Keratinocyte (primary cell): ENCODE results near the gene RAB11FIP5.

ENCODE experiments used
- CTCF ChIP-seq, 3 experiments: IDR thresholded peaks in 1 of 3; conservative IDR thresholded peaks in 1 of 3; optimal IDR thresholded peaks in 1 of 3; 2 replicates in 2 of 3; 3 replicates in 1 of 3; pipeline versions ENCODE3 to v1.5.1; 2011; ENCODE audit warnings: low read length in 3 of 3, mild to moderate bottlenecking in 3 of 3, moderate library complexity in 2 of 3, control low read depth in 1 of 3, inconsistent platforms in 1 of 3; ENCODE audit not compliant: insufficient read depth in 2 of 3; ENCODE audit errors: extremely low read depth in 1 of 3
- EZH2 ChIP-seq: IDR thresholded peaks from one replicate; pipeline ENCODE4 v1.6.1; 2012; ENCODE audit warnings: inconsistent platforms, mild to moderate bottlenecking, low read length, moderate library complexity

GRCh38 chr2:73122536-73122935 is 9.8 kb upstream of the RAB11FIP5 start:
- TF ChIP-seq EZH2, result no peak
- TF ChIP-seq CTCF (optimal IDR thresholded peaks at IDR 0.05 in 1 of 3, IDR thresholded peaks at IDR 0.05 in 1 of 3, conservative IDR thresholded peaks at IDR 0.05 in 1 of 3; ENCODE audit: extremely low read depth in 1 of 3, insufficient read depth in 2 of 3, low read length in 3 of 3), result no peak
